BLaER1 treated with 17β-estradiol and CSF1 and Interleukin-3, amounts not matched to agents 10 nM and 100 nM (cell line): Measurements from ENCODE around the gene CNOT2.

Experiments
- H3K27ac ChIP-seq, 11 experiments: shearing (Covaris generic); formaldehyde crosslinking; 2 replicates each; pipeline ENCODE4 v1.8.1; 2022
- H3K27me3 ChIP-seq, 11 experiments: shearing (Covaris generic); formaldehyde crosslinking; 2 replicates each; pipeline ENCODE4 v1.8.1; 2022
- H3K36me3 ChIP-seq, 11 experiments: shearing (Covaris generic); formaldehyde crosslinking; 2 replicates each; pipeline ENCODE4 v1.8.1; 2022
- H3K4me1 ChIP-seq, 10 experiments: shearing (Covaris generic); formaldehyde crosslinking; 2 replicates each; pipeline ENCODE4 v1.8.1; 2022
- H3K4me2 ChIP-seq, 11 experiments: shearing (Covaris generic); formaldehyde crosslinking; 2 replicates each; pipeline ENCODE4 v1.8.1; 2022
- H3K4me3 ChIP-seq, 10 experiments: shearing (Covaris generic); formaldehyde crosslinking; 2 replicates each; pipeline ENCODE4 v1.8.1; 2022
- H3K9ac ChIP-seq, 11 experiments: shearing (Covaris generic); formaldehyde crosslinking; 2 replicates each; pipeline ENCODE4 v1.8.1; 2022
- H3K9me3 ChIP-seq, 11 experiments: shearing (Covaris generic); formaldehyde crosslinking; replicated peaks in 1 of 11; 2 replicates each; pipeline ENCODE4 v1.8.1; 2022
- H4K20me1 ChIP-seq, 11 experiments: shearing (Covaris generic); formaldehyde crosslinking; 2 replicates each; pipeline ENCODE4 v1.8.1; 2022
- Cebpa-rat ChIP-seq, 11 experiments: shearing (Covaris generic); IDR thresholded peaks; 2 replicates each; pipeline ENCODE4 v1.8.1; 2022

CNOT2 gene

DNA sequence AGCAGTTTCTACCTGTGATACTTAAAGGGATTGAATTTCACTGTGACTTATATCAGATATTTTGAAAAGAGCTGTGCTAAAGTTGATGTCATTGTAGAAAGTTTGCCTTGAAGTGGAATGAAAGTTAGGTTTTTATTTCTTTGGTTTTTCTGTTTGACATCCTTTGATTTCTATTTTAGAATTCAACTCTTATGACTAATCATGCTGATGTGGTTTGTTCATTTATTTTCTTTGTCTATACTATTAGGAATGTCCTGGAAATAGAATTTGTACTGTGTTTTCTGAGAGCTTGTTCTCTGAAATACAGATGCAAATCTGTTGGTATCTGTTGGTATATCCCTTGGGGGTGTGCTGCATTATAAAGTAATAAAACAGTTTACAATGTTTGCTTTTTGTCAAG, 3.3 kb downstream of the CNOT2 start:
- Histone ChIP-seq H3K4me2 (peak overlapping the region in 10 of 11 experiments; percentile 14 to 90 (median 48); a peak in 15 of 22 replicates), H3K4me3 (no peak overlapping the region), H3K27ac (no peak overlapping the region), H3K27me3 (no peaks in the 10 kb centered on the region), H3K9me3 (no peaks in the 10 kb centered on the region), H3K36me3 (peaks cover 9 to 54% (median 25%) of the 10 kb centered on the region in 11 experiments; a peak in 16 of 22 replicates), H3K4me1 (peaks cover 32 to 56% (median 44%) of the 10 kb centered on the region in 10 experiments), H4K20me1 (peaks cover 61 to 80% (median 79%) of the 10 kb centered on the region in 11 experiments), H3K9ac (no peak overlapping the region)
- no peak for TF ChIP-seq Cebpa-rat (IDR thresholded peaks at IDR 0.05)

DNA sequence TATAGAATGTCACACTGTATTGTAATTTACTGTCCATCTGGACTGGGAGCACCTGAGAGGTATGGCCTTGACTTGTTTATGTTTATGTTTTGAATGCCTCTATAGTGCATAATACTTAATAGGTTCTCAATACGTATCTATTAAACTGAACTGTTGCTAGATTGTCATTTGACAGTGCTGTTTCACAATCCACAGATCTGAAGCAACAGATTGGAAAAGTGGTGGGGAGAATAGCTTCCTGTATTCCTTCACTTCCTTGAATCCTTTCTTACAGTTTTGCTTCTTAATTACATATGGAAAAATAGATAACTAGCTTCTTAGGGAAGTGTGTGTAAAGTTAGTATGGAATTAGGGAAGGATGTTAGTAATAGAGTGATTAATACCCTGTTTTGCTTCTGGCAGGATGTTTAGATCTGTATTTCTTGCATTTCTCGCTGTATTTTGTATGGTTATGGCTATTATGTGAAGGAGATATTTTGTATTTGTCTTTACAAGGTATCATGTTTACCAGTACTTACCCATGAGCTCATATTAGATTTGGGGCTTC, 4.5 kb downstream of the CNOT2 start:
- no peaks in the 10 kb centered on the region for H3K27me3 ChIP-seq
- H3K9me3 ChIP-seq = no peaks in the 10 kb centered on the region
- H3K36me3 ChIP-seq = peaks cover 11 to 57% (median 31%) of the 10 kb centered on the region in 11 experiments; a peak in 18 of 22 replicates
- no peak overlapping the region for H3K4me3 ChIP-seq
- H3K27ac ChIP-seq = peak overlapping the region in 1 of 11 experiments; percentile 1; a peak in 2 of 22 replicates
- no peak overlapping the region for H3K9ac ChIP-seq
- H4K20me1 ChIP-seq = peaks cover 71 to 91% (median 90%) of the 10 kb centered on the region in 11 experiments
- peak overlapping the region; percentile 14 to 89 (median 45); a peak in 19 of 22 replicates for H3K4me2 ChIP-seq
- no peak for TF ChIP-seq Cebpa-rat (IDR thresholded peaks at IDR 0.05)
- peaks cover 28 to 49% (median 37%) of the 10 kb centered on the region in 10 experiments for H3K4me1 ChIP-seq

DNA sequence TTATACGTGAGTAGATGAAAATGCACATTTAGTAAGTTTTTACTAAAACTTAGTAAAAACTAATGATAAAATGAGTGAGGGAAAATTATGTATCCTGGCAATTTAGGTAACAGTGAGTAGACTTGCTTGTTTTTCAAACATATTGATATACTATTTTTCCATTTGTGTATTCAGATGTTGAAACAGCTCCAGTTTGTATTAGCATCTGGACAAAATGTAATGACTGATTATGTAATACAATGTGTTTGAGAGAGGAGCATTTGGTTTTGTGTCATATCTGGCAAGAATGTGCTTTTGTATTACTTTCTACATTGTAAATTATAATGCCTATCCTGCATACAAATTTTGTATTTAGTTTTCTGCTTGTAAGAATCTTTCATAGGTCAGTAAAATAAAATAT, 5.6 kb downstream of the CNOT2 start:
- peak overlapping the region in 2 of 11 experiments; percentile 51 to 89; a peak in 2 of 22 replicates for H3K4me2 ChIP-seq
- H3K27me3 ChIP-seq = no peaks in the 10 kb centered on the region
- H3K4me1 ChIP-seq = peaks cover 28 to 49% (median 37%) of the 10 kb centered on the region in 10 experiments

DNA sequence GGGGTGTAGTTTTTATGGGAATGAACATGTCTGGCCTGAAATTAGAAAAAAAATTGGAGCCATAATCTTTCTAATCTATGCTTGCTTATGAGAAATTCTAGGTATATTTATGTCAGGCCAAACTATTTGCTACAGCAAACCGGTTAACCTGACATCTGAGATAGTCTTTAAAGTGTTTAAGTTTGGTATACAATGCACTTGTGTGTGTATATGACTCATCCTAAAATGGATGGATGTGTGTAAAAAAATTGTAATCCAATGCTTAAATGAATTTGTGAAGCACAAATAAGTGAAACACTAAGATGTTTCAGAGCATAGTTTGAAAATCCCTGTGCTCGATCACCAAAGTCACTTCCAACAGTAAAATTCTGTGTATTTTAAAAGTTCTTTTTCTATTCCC, 6.7 kb downstream of the CNOT2 start:
- Histone ChIP-seq H3K4me1 (peaks cover 23 to 44% (median 32%) of the 10 kb centered on the region in 10 experiments), H3K9ac (no peak overlapping the region), H4K20me1 (peaks cover 87 to 100% (median 100%) of the 10 kb centered on the region in 11 experiments), H3K36me3 (peaks cover 11 to 70% (median 44%) of the 10 kb centered on the region in 11 experiments; a peak in 19 of 22 replicates), H3K4me2 (no peak overlapping the region), H3K9me3 (no peaks in the 10 kb centered on the region), H3K4me3 (no peak overlapping the region), H3K27me3 (no peaks in the 10 kb centered on the region), H3K27ac (no peak overlapping the region)
- TF ChIP-seq Cebpa-rat (IDR thresholded peaks at IDR 0.05) = no peak

More for the DNA sequence above, 5.6 kb downstream of the CNOT2 start:
- Histone ChIP-seq H3K36me3 (peaks cover 11 to 68% (median 43%) of the 10 kb centered on the region in 11 experiments; a peak in 18 of 22 replicates), H4K20me1 (peaks cover 80 to 100% (median 100%) of the 10 kb centered on the region in 11 experiments), H3K9me3 (no peaks in the 10 kb centered on the region), H3K9ac (peak overlapping the region in 1 of 11 experiments; percentile 29; a peak in 1 of 22 replicates), H3K4me3 (no peak overlapping the region), H3K27ac (no peak overlapping the region)
- no peak for TF ChIP-seq Cebpa-rat (IDR thresholded peaks at IDR 0.05)

DNA sequence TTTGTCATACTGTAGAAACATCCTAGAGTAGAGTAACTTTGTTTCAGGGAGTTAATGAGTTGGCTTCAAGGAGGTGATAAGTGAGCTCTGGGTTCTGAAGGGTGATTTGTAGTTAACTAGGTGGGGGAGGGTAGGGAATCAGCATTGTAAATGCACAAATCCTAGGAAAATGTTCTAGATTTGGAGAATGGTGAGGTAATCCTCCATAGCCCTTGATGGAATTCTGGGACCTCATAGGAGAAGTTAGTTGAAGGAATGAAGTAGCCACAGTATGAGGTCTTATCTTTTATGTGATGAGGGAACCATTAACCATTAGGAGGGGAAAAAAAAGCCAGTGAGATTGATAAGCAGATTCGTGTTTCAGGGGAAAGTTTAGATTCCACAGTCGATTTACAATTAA, 8.0 kb downstream of the CNOT2 start:
- Histone ChIP-seq H3K4me1 (peaks cover 16 to 31% (median 20%) of the 10 kb centered on the region in 10 experiments; a peak in 19 of 20 replicates), H3K36me3 (peaks cover 11 to 70% (median 44%) of the 10 kb centered on the region in 11 experiments; a peak in 19 of 22 replicates), H3K9ac (no peak overlapping the region), H3K27ac (no peak overlapping the region), H3K4me3 (no peak overlapping the region), H3K4me2 (no peak overlapping the region), H4K20me1 (peaks cover 95 to 100% (median 100%) of the 10 kb centered on the region in 11 experiments), H3K9me3 (no peaks in the 10 kb centered on the region), H3K27me3 (no peaks in the 10 kb centered on the region)
- no peak for TF ChIP-seq Cebpa-rat (IDR thresholded peaks at IDR 0.05)

DNA sequence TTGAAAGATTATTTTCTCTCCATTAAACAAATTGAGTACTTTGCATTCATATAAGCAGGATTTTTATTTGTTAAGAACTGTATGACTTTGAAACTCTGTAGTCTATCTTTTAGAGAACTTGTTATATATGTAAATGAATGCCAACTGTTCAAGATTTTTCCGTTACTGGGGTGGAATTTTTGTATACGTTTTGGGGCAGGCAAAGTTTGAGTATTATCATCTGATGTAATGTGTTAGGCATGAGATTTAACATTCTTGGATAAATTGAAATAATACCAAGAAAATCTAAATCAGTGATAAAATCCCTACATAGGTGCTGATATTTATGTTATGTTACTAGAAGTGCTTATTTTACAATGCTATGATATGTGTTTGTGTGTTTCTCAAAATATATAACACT, 8.4 kb downstream of the CNOT2 start:
- Histone ChIP-seq H3K9ac (no peak overlapping the region), H3K4me1 (peaks cover 11 to 27% (median 16%) of the 10 kb centered on the region in 10 experiments; a peak in 19 of 20 replicates), H3K27me3 (no peaks in the 10 kb centered on the region), H3K27ac (no peak overlapping the region), H3K4me2 (no peak overlapping the region), H4K20me1 (peaks cover 94 to 100% (median 100%) of the 10 kb centered on the region in 11 experiments), H3K4me3 (no peak overlapping the region), H3K36me3 (peaks cover 11 to 68% (median 45%) of the 10 kb centered on the region in 11 experiments; a peak in 20 of 22 replicates), H3K9me3 (no peaks in the 10 kb centered on the region)
- no peak for TF ChIP-seq Cebpa-rat (IDR thresholded peaks at IDR 0.05)

DNA sequence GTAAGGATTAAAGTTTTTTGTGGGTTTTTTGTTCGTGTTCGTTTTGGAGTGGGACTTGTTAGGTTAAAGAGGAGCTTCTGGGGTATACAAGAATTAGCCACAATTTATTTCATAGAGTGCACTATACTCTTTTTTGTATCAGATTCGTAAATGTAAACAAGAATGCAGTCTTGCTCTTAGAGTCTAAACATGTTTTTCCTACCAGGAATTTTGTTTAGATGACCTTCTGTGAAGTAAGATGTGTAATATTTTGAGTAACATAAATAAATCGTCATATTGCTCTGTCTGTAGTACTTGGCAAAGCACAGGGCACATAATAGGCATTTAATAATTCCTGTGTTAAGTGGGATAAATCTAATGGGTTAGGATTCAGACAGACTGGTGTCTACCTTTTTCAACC, 9.6 kb downstream of the CNOT2 start:
- no peak overlapping the region for H3K9ac ChIP-seq
- H3K27ac ChIP-seq = no peak overlapping the region
- peaks cover 0 to 6% (median under 1%) of the 10 kb centered on the region in 11 experiments; a peak in 3 of 22 replicates for H3K9me3 ChIP-seq
- no peak for TF ChIP-seq Cebpa-rat (IDR thresholded peaks at IDR 0.05)
- H3K4me1 ChIP-seq = peaks cover 0 to 15% (median 4%) of the 10 kb centered on the region in 10 experiments; a peak in 14 of 20 replicates
- H3K27me3 ChIP-seq = no peaks in the 10 kb centered on the region
- no peak overlapping the region for H3K4me2 ChIP-seq
- no peak overlapping the region for H3K4me3 ChIP-seq
- H4K20me1 ChIP-seq = peaks cover 94 to 100% (median 100%) of the 10 kb centered on the region in 11 experiments
- H3K36me3 ChIP-seq = peaks cover 5 to 68% (median 40%) of the 10 kb centered on the region in 11 experiments; a peak in 19 of 22 replicates

DNA sequence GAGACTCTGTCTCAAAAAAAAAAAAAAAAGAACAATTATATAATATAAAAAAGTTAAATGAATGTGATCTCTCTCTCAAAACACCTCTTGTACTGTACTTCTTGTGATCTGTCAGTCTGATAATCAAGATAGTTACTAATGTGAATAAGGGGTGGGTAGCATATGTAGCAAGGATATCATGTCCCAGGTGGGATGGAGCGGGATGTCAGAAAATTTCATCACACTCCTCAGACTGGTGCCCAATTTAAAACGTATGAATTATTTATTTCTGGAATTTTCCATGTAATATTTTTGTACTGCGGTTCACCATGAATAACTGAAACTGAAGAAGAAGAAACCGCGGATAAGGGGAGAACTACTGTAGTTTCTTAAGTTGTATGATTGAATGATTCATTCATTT, 11.0 kb downstream of the CNOT2 start:
- Histone ChIP-seq H3K9ac (no peak overlapping the region), H3K4me1 (peaks cover 0 to 16% (median 0%) of the 10 kb centered on the region in 10 experiments; a peak in 6 of 20 replicates), H3K27me3 (no peaks in the 10 kb centered on the region), H4K20me1 (peaks cover 91 to 100% (median 100%) of the 10 kb centered on the region in 11 experiments), H3K4me2 (no peak overlapping the region), H3K4me3 (no peak overlapping the region), H3K9me3 (peaks cover 0 to 14% (median 4%) of the 10 kb centered on the region in 11 experiments; a peak in 6 of 22 replicates), H3K36me3 (peaks cover 0 to 69% (median 40%) of the 10 kb centered on the region in 11 experiments; a peak in 19 of 22 replicates), H3K27ac (no peak overlapping the region)
- no peak for TF ChIP-seq Cebpa-rat (IDR thresholded peaks at IDR 0.05)

DNA sequence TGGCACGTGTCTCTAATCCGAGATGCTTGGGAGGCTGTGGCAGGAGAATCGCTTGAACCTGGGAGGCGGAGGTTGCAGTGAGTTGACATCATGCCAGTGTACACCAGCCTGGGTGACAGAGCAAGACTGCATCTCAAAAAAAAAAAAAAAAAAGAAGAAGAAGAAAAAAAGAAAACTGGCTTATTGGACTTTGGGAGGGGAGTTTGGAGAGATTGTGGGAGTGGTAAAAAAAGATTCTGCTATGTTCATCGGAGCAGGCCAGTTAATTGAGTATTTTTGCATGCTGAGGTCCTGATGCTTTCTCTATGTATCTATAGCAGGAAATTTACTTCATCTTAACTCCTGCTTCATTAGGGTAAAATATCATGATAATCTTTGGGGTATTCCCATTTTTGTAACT, 11.6 kb downstream of the CNOT2 start:
- Histone ChIP-seq H3K36me3 (peaks cover 0 to 70% (median 35%) of the 10 kb centered on the region in 11 experiments; a peak in 18 of 22 replicates), H3K4me1 (peaks cover 0 to 19% (median 0%) of the 10 kb centered on the region in 10 experiments; a peak in 6 of 20 replicates), H3K9ac (no peak overlapping the region), H3K27ac (no peak overlapping the region), H3K4me2 (no peak overlapping the region), H3K9me3 (peaks cover 0 to 20% (median 4%) of the 10 kb centered on the region in 11 experiments; a peak in 6 of 22 replicates), H4K20me1 (peaks cover 91 to 100% (median 100%) of the 10 kb centered on the region in 11 experiments), H3K27me3 (no peaks in the 10 kb centered on the region), H3K4me3 (no peak overlapping the region)
- no peak for TF ChIP-seq Cebpa-rat (IDR thresholded peaks at IDR 0.05)
